H1 (cell line): ENCODE measurements around the gene GMIP. TPM values are rescaled to one million over a fixed set of nuclear protein-coding genes. Genes with fewer than 3 reads are reported as not detected.

Experiments
- CTCF ChIA-PET: fragments of 300-600 bp; sonication (Branson Sonifier 250); formaldehyde crosslinking; loops from one replicate; lab custom pipeline; 2021; ENCODE audit not compliant: partially characterized antibody; lab: Charles Lee
- POLR2A ChIA-PET: fragments of 300-600 bp; sonication (Branson Sonifier 250); formaldehyde crosslinking; loops from one replicate; lab custom pipeline; 2021; ENCODE audit warnings: inconsistent platforms; ENCODE audit not compliant: partially characterized antibody; lab: Charles Lee
- DNase-seq, 2 experiments: peaks; one replicate each; pipeline versions ENCODE4 v3.0.0 to v3.0.0-alpha.2; 2010 to 2022; ENCODE audit warnings: low spot score in 2 of 2, low read depth in 1 of 2, mixed read lengths in 1 of 2
- FAIRE-seq: peaks from 2 replicates; lab custom pipeline; 2011; peaks lifted over from hg19 to GRCh38; lab: Jason Lieb, UNC
- H2AFZ ChIP-seq: 2 replicates; pipeline ENCODE4 v1.8.1; 2012; ENCODE audit warnings: low read length, inconsistent platforms
- H2AK5ac ChIP-seq: 2 replicates; pipeline ENCODE4 v1.6.1; 2013; ENCODE audit warnings: low read depth, low read length
- H2BK120ac ChIP-seq: replicated peaks from 2 replicates; pipeline ENCODE3; 2013; ENCODE audit warnings: low read depth, low read length, inconsistent platforms
- H2BK12ac ChIP-seq: 2 replicates; pipeline ENCODE4 v1.6.1; 2013; ENCODE audit warnings: low read depth, low read length
- H2BK15ac ChIP-seq: 2 replicates; pipeline ENCODE4 v1.6.1; 2013; ENCODE audit warnings: low read length
- H2BK20ac ChIP-seq: 2 replicates; pipeline ENCODE4 v1.6.1; 2013; ENCODE audit warnings: low read length
- H2BK5ac ChIP-seq: 2 replicates; pipeline ENCODE4 v1.6.1; 2013; ENCODE audit warnings: low read depth, low read length
- H3K14ac ChIP-seq: 2 replicates; pipeline ENCODE4 v1.6.1; 2013; ENCODE audit warnings: inconsistent platforms; ENCODE audit not compliant: insufficient read length
- H3K18ac ChIP-seq: 2 replicates; pipeline ENCODE4 v1.6.1; 2013; ENCODE audit warnings: low read length; ENCODE audit errors: extremely low read depth
- H3K23ac ChIP-seq: 2 replicates; pipeline ENCODE4 v1.6.1; 2013; ENCODE audit warnings: inconsistent platforms; ENCODE audit not compliant: insufficient read length
- H3K23me2 ChIP-seq: 2 replicates; pipeline ENCODE4 v1.6.1; 2013; ENCODE audit warnings: low read depth, low read length
- H3K27ac ChIP-seq: 2 replicates; pipeline ENCODE4 v1.6.1; 2011; ENCODE audit warnings: low read depth, low read length, inconsistent platforms
- H3K27me3 ChIP-seq, 4 experiments: replicated peaks in 1 of 4; 1 replicate in 1 of 4; 2 replicates in 3 of 4; pipeline versions ENCODE4 v1.6.1 to v1.8.1; 2011 to 2013; ENCODE audit warnings: low read length in 3 of 4, mild to moderate bottlenecking in 3 of 4, inconsistent platforms in 2 of 4, mixed read lengths in 2 of 4, moderate library complexity in 1 of 4; ENCODE audit not compliant: control insufficient read depth in 3 of 4, insufficient read depth in 3 of 4; ENCODE audit errors: extremely low read depth in 1 of 4
- H3K36me3 ChIP-seq, 4 experiments: 2 replicates each; pipeline versions ENCODE4 v1.6.1 to v1.8.1; 2011 to 2013; ENCODE audit warnings: mild to moderate bottlenecking in 4 of 4, low read length in 3 of 4, moderate library complexity in 2 of 4, control low read depth in 1 of 4, inconsistent platforms in 1 of 4; ENCODE audit not compliant: insufficient read depth in 4 of 4, control insufficient read depth in 2 of 4
- H3K4ac ChIP-seq: replicated peaks from 2 replicates; pipeline ENCODE3; 2013; ENCODE audit warnings: low read length, low read depth, mixed read lengths, inconsistent platforms; ENCODE audit not compliant: insufficient read length
- H3K4me1 ChIP-seq, 4 experiments: replicated peaks in 1 of 4; 1 replicate in 1 of 4; 2 replicates in 3 of 4; pipeline versions ENCODE4 v1.6.1 to v1.8.1; 2011 to 2013; ENCODE audit warnings: low read length in 3 of 4, inconsistent platforms in 2 of 4, mixed read lengths in 1 of 4; ENCODE audit not compliant: insufficient read depth in 4 of 4, control insufficient read depth in 3 of 4
- H3K4me2 ChIP-seq, 2 experiments: 2 replicates each; pipeline versions ENCODE4 v1.6.1 to v1.8.1; 2011 to 2013; ENCODE audit warnings: low read depth in 2 of 2, low read length in 2 of 2, control low read depth in 1 of 2, inconsistent platforms in 1 of 2, mild to moderate bottlenecking in 1 of 2; ENCODE audit not compliant: insufficient read depth in 1 of 2
- H3K4me3 ChIP-seq, 4 experiments: fragments of 200-600, 300-600 bp in 1 of 4; sonication (generic), shearing (Covaris generic), sonication (Bioruptor Twin) in 1 of 4; 2 replicates each; pipeline versions ENCODE4 v1.5.1 to v1.8.1; 2011 to 2016; ENCODE audit warnings: low read length in 4 of 4, low read depth in 3 of 4, control low read depth in 2 of 4, inconsistent platforms in 2 of 4, mild to moderate bottlenecking in 2 of 4, mixed read lengths in 1 of 4, moderate library complexity in 1 of 4; ENCODE audit not compliant: insufficient read depth in 2 of 4; ENCODE audit errors: extremely low read depth in 1 of 4
- H3K56ac ChIP-seq: replicated peaks from 2 replicates; pipeline ENCODE3; 2013; ENCODE audit warnings: low read depth, mild to moderate bottlenecking, mixed read lengths, low read length, inconsistent platforms; ENCODE audit not compliant: insufficient read length
- H3K79me1 ChIP-seq: 2 replicates; pipeline ENCODE4 v1.6.1; 2013; ENCODE audit warnings: low read depth, low read length, control low read depth
- H3K79me2 ChIP-seq, 2 experiments: 2 replicates each; pipeline versions ENCODE4 v1.6.1 to v1.8.1; 2012 to 2013; ENCODE audit warnings: low read length in 2 of 2, mild to moderate bottlenecking in 2 of 2, inconsistent platforms in 1 of 2; ENCODE audit not compliant: insufficient read depth in 2 of 2, control insufficient read depth in 1 of 2
- H3K9ac ChIP-seq, 4 experiments: replicated peaks in 1 of 4; 1 replicate in 1 of 4; 2 replicates in 3 of 4; pipeline versions ENCODE4 v1.6.1 to v1.8.1; 2011 to 2013; ENCODE audit warnings: low read depth in 3 of 4, low read length in 3 of 4, control low read depth in 2 of 4, mild to moderate bottlenecking in 2 of 4, moderate library complexity in 2 of 4, inconsistent platforms in 1 of 4; ENCODE audit errors: extremely low read depth in 1 of 4
- H3K9me3 ChIP-seq, 2 experiments: 2 replicates each; pipeline versions ENCODE4 v1.6.1 to v1.8.1; 2012 to 2013; ENCODE audit warnings: mild to moderate bottlenecking in 2 of 2, moderate library complexity in 2 of 2, control low read depth in 1 of 2, inconsistent platforms in 1 of 2, low read depth in 1 of 2, low read length in 1 of 2, mixed read lengths in 1 of 2; ENCODE audit not compliant: insufficient read depth in 2 of 2
- H4K20me1 ChIP-seq, 2 experiments: replicated peaks in 1 of 2; 2 replicates each; pipeline versions ENCODE3 to v1.8.1; 2011 to 2013; ENCODE audit warnings: inconsistent platforms in 2 of 2, low read length in 2 of 2, mild to moderate bottlenecking in 1 of 2; ENCODE audit not compliant: insufficient read depth in 2 of 2, control insufficient read depth in 1 of 2
- H4K5ac ChIP-seq: 2 replicates; pipeline ENCODE4 v1.6.1; 2013; ENCODE audit warnings: low read length, low read depth, mixed read lengths, inconsistent platforms; ENCODE audit not compliant: insufficient read length
- H4K8ac ChIP-seq: 2 replicates; pipeline ENCODE4 v1.8.0; 2013; ENCODE audit warnings: mild to moderate bottlenecking, moderate library complexity, low read length, inconsistent platforms; ENCODE audit not compliant: insufficient read depth; ENCODE audit errors: extremely low read depth
- H4K91ac ChIP-seq: replicated peaks from 2 replicates; pipeline ENCODE3; 2013; ENCODE audit warnings: low read length, mixed read lengths, inconsistent platforms; ENCODE audit not compliant: insufficient read length
- CREB1 ChIP-seq: IDR thresholded peaks from 2 replicates; pipeline ENCODE4 v1.6.1; 2012; ENCODE audit warnings: inconsistent platforms
- MAFK ChIP-seq: IDR thresholded peaks from 2 replicates; pipeline ENCODE4 v1.6.1; 2012; ENCODE audit warnings: low read depth, mild to moderate bottlenecking, improper control_type of control experiment, low read length
- SP1 ChIP-seq: IDR thresholded peaks from 2 replicates; pipeline ENCODE4 v1.6.1; 2011; ENCODE audit warnings: low read depth, low read length
- WGBS, 2 experiments: shearing (Covaris generic) in 1 of 2; methylation state at CpG; one replicate each; pipeline versions ENCODE4 v1.1.6 to v1.1.7; 2013 to 2015; ENCODE audit warnings: low lambda C conversion rate in 2 of 2, mixed read lengths in 2 of 2, inconsistent platforms in 1 of 2, low coverage in 1 of 2, missing lambda C conversion rate in 1 of 2; ENCODE audit not compliant: insufficient replicate concordance in 2 of 2, insufficient coverage in 1 of 2, insufficient read length in 1 of 2; ENCODE audit errors: extremely low coverage in 1 of 2, missing lambda C conversion rate in 1 of 2; 5-methylcytosine and 5-hydroxymethylcytosine counted together
- polyA plus RNA-seq, 7 experiments: library from polyadenylated mRNA; depleted of rRNA in 3 of 7; stranded (reverse) in 5 of 7; unstranded in 2 of 7; fragments of >200 nt in 5 of 7; fragments of 200-250 nt in 2 of 7; gene quantifications; 1 replicate in 5 of 7; 2 replicates in 1 of 7; 4 replicates in 1 of 7; pipeline versions ENCODE4 v1.2.1 to v1.2.3, GENCODE V29; 2011 to 2013; ENCODE audit warnings: missing spikeins in 2 of 7, mixed read lengths in 2 of 7
- total RNA-seq: library from RNA; stranded (reverse); fragmentation: NEBNext Ultra II Directional; extraction: Animal tissue kit (Norgen Biotek cat#: 25700); gene quantifications from 2 replicates; pipeline ENCODE4 v1.2.1, GENCODE V29; 2021
- TF ChIP-seq, protein P1 (sequence below): IDR thresholded peaks from 2 replicates; pipeline ENCODE4 v1.6.1; 2011; ENCODE audit warnings: low read length, improper control_type of control experiment
- TF ChIP-seq, protein P2 (sequence below): IDR thresholded peaks from 2 replicates; pipeline ENCODE4 v1.6.1; 2012; ENCODE audit warnings: inconsistent platforms

The GMIP gene
- total and polyA plus RNA-seq, 2 of the 8 experiments (the other 6 are each of a cell fraction or from before 2014, with no cell fraction given): 5.7 to 18.1 TPM

DNA sequence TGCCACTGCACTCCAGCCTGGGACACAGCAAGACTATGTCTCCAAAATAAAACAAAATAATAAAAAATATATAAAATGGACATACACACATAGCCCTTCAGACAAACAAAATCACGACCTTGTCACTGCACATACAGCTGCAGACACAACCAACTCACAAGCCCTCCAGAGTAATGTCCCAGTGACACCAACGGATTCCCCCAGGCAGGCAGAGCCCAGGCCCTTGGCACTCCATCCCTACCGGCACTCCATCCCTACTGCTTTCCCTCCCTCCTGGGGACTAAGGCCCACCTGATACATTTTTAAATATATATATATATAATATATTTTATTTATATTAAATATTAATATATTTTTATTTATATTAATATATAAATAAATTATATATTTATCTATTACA, 43.6 kb upstream of the GMIP start:
- Histone ChIP-seq H3K79me1 (no peaks in the 10 kb centered on the region), H3K4ac (no peak overlapping the region), H3K36me3 (peaks cover 0 to 3% (median under 1%) of the 10 kb centered on the region in 4 experiments; a peak in 2 of 8 replicates), H2BK5ac (no peak overlapping the region), H2BK20ac (no peak overlapping the region), H2BK12ac (no peak overlapping the region), H3K14ac (no peak overlapping the region), H3K18ac (no peak overlapping the region), H3K9me3 (no peaks in the 10 kb centered on the region), H2AFZ (no peak overlapping the region), H3K4me3 (no peak overlapping the region), H3K79me2 (no peaks in the 10 kb centered on the region), H3K4me2 (no peak overlapping the region), H4K20me1 (no peaks in the 10 kb centered on the region), H3K27me3 (no peaks in the 10 kb centered on the region), H3K9ac (no peak overlapping the region), H4K91ac (no peak overlapping the region), H4K5ac (no peak overlapping the region), H4K8ac (no peak overlapping the region), H3K23ac (no peak overlapping the region), H3K4me1 (no peaks in the 10 kb centered on the region), H2AK5ac (no peak overlapping the region), H3K27ac (no peak overlapping the region), H2BK120ac (no peak overlapping the region), H3K23me2 (no peaks in the 10 kb centered on the region), H2BK15ac (no peak overlapping the region), H3K56ac (no peak overlapping the region)
- ChIA-PET POLR2A (interaction anchor here (0.7 to 2.6 kb wide), 9 partner anchors 7 to 214 kb away, joined by 3 to 6 read pairs (median 4); partner anchors contain the start of genes ZNF14, ZNF253 and ZNF93), CTCF (no interaction called here)
- FAIRE-seq (no peak), DNase-seq (no peak)
- 98% methylated on average over 3 of the region's 3 CpGs; no CpG with 5 or more reads in 1 of the 2 experiments for WGBS, 2 experiments
- TF ChIP-seq SP1 (no peak), MAFK (no peak), CREB1 (no peak)
- TF ChIP-seq, protein P1, sequence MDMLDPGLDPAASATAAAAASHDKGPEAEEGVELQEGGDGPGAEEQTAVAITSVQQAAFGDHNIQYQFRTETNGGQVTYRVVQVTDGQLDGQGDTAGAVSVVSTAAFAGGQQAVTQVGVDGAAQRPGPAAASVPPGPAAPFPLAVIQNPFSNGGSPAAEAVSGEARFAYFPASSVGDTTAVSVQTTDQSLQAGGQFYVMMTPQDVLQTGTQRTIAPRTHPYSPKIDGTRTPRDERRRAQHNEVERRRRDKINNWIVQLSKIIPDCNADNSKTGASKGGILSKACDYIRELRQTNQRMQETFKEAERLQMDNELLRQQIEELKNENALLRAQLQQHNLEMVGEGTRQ: no peak
- TF ChIP-seq, protein P2, sequence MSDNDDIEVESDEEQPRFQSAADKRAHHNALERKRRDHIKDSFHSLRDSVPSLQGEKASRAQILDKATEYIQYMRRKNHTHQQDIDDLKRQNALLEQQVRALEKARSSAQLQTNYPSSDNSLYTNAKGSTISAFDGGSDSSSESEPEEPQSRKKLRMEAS: no peak
